Measurements from ENCODE around the gene PDE9A.
A peak's percentile ranks its signal among the peaks of the same experiment; 100 is the strongest.

The PDE9A gene

DNA sequence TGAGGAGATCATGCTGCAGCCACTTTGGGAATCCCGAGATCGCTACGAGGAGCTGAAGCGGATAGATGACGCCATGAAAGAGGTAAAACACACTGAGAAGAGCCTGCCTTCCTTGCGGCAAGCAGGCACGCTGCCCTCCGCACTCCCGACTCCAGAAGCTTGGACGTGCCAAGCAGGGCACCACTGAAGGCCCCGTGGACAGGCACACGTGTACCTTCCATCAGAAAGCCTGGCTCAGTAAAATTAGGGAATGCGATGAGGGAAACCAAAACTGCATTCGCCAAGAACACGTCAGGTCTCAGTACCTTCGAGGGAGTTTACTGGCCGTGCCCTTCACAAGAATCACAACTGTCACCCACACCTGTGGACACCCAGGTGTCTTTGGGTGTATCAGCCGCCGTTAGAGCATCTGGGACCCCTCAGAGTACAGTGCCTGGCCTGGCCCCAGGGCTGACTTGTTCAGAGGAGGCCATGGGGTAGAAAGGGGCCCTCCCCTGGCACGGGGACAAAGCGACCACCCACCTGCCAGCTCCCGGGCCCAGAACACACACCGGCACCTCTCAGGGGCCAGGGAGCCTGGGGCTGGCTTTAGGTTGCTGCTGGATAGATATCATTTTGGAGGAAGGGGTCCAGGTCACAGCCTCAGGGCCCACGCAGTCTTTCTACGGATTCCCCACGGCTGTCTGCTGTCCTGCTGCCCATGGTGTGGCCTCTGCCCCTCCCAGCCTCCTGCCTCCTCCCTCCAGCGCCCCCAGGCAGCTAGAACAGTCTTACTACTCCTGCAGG is 117.5 kb downstream of the PDE9A start:
- Mint-ChIP-seq H3K4me1 (no peaks in the 10 kb centered on the region), H3K36me3 (peaks cover 2 to 26% of the 10 kb centered on the region in 2 donors), H3K9me3 (no peaks in the 10 kb centered on the region)

DNA sequence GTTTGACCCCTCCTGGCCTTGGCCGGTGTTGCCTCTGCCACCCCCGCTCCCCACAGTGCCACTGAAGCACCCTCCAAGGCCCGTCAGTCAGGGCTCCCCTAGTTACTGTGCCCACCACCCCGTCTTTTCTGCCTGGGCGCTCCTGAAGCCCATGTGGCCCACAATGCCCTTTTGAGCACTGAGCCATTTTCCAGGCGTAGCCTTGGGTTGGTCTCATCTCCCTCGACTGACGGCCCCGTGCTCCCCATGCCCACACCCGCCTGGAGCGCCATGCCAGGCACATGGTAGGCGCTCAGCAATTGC is 118.0 kb downstream of the PDE9A start:
- ATAC-seq (replicated peaks) (no peak), DNase-seq (no peak)
- Mint-ChIP-seq H3K36me3 (peaks cover 2 to 26% of the 10 kb centered on the region in 2 donors), H3K4me1 (no peaks in the 10 kb centered on the region), H3K27ac (no peak overlapping the region), H3K9me3 (no peaks in the 10 kb centered on the region), H3K27me3 (peaks cover 0 to 5% of the 10 kb centered on the region in 2 donors), H3K4me3 (no peak overlapping the region)

More for the DNA sequence above, 117.5 kb downstream of the PDE9A start:
- ATAC-seq (replicated peaks) (no peak), DNase-seq (no peak)
- Mint-ChIP-seq H3K27me3 (peaks cover 0 to 3% of the 10 kb centered on the region in 2 donors), H3K4me3 (no peak overlapping the region), H3K27ac (no peak overlapping the region)

DNA sequence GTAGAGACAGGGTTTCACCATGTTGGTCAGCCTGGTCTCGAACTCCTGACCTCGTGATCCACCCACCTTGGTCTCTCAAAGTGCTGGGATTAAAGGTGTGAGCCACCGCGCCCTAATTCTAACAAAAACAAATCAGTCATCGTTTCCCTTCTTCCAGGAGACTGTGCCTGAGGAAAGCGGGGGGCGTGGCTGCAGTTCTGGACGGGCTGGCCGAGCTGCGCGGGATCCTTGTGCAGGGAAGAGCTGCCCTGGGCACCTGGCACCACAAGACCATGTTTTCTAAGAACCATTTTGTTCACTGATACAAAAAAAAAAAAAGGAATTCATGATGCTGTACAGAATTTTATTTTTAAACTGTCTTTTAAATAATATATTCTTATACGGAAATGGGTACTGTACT is 121.7 kb downstream of the PDE9A start:
- Mint-ChIP-seq H3K27me3 (peaks cover 11 to 17% of the 10 kb centered on the region in 2 donors), H3K9me3 (no peaks in the 10 kb centered on the region), H3K27ac (no peak overlapping the region), H3K4me1 (peaks cover 5 to 11% of the 10 kb centered on the region in 2 donors), H3K36me3 (peaks cover 0 to 13% of the 10 kb centered on the region in 2 donors), H3K4me3 (no peak overlapping the region)
- no peak for ATAC-seq (replicated peaks)
- DNase-seq, result no peak

GRCh38 chr21:42775891-42776290 is 122.5 kb downstream of the PDE9A start:
- Mint-ChIP-seq H3K4me1 (peaks cover 13 to 17% of the 10 kb centered on the region in 2 donors), H3K27me3 (peaks cover 18 to 23% of the 10 kb centered on the region in 2 donors), H3K36me3 (peaks cover 0 to 7% of the 10 kb centered on the region in 2 donors), H3K27ac (no peak overlapping the region), H3K9me3 (no peaks in the 10 kb centered on the region), H3K4me3 (no peak overlapping the region)
- ATAC-seq (replicated peaks) (no peak), DNase-seq (no peak)

DNA sequence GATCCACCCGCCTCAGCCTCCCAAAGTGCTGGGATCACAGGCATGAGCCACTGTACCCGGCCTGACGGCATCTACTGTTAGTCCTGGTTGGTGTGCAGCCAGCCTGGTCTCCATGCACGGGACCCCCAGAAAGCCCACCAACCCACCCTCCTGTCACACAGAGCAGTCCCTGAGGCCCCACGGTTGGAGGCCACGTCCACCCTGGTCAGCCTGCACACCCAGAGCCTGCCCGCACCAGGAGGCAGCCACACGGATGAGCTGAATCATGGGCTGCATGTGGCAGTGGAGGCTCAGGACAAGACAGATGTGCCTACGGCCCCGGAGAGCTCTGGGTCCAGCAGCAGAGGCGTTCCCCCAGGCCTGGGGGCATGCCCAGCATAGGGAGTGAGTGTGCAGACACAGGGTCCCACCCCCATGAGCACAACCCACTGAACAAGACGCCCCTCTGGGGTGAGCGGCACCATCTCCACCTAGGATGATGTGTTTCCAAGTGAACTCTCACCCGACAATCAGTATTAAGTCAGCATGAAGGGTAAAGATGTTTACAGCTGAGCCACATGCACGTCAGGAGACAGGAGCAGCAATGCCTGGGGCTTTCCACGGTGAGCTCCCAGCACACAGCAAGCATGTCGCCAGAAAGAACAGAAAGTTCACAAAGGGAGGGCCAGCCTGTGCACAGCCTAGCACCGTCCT is 123.8 kb downstream of the PDE9A start:
- peaks cover 31% of the 10 kb centered on the region in 2 donors for H3K27me3 Mint-ChIP-seq
- H3K27ac Mint-ChIP-seq, result peak overlapping the region; percentile 42
- DNase-seq, result no peak
- ATAC-seq (replicated peaks), result peak; percentile 65 to 67
- H3K4me3 Mint-ChIP-seq, result no peak overlapping the region
- H3K36me3 Mint-ChIP-seq, result peaks cover 0 to 2% of the 10 kb centered on the region in 2 donors
- H3K4me1 Mint-ChIP-seq, result peaks cover 26 to 27% of the 10 kb centered on the region in 2 donors
- no peaks in the 10 kb centered on the region for H3K9me3 Mint-ChIP-seq

- no peaks in the 10 kb centered on the region for H3K36me3 Mint-ChIP-seq
- no peaks in the 10 kb centered on the region for H3K9me3 Mint-ChIP-seq
- peak; percentile 78 to 87 for ATAC-seq (replicated peaks)
- H3K27ac Mint-ChIP-seq, result peak overlapping the region; percentile 77
- peaks cover 35 to 38% of the 10 kb centered on the region in 2 donors for H3K27me3 Mint-ChIP-seq
- H3K4me3 Mint-ChIP-seq, result peak overlapping the region in 1 of 2 donors; percentile 48
- H3K4me1 Mint-ChIP-seq, result peaks cover 28 to 32% of the 10 kb centered on the region in 2 donors
- DNase-seq, result peak; percentile 46
Measured at GRCh38 chr21:42777757-42778344, 124.4 kb downstream of the PDE9A start.

DNA sequence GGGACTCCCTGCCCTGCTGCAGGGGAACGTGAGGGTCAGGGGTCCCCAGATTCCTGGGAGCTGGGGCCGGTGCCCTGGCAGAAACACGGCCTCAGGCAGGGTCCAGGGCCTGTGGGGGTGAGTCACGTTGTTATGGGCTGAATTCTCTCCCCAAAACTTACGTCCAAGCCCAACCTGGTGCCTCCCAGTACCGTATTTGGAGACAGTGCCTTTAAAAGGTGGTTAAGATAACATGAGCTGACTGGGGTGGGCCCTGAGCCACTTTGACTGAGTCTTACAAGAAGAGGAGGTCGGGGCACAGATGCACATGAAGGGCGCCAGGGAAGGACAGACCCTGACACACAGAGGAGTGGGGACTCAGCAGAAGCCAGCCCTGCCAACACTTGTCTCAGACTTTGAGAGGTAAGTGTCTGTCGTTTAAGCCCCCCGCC is 126.0 kb downstream of the PDE9A start:
- H3K4me3 Mint-ChIP-seq, result no peak overlapping the region
- H3K9me3 Mint-ChIP-seq, result no peaks in the 10 kb centered on the region
- no peak overlapping the region for H3K27ac Mint-ChIP-seq
- DNase-seq (no peak), ATAC-seq (replicated peaks) (no peak)
- peaks cover 38 to 48% of the 10 kb centered on the region in 2 donors for H3K4me1 Mint-ChIP-seq
- H3K36me3 Mint-ChIP-seq, result no peaks in the 10 kb centered on the region
- peaks cover 37 to 41% of the 10 kb centered on the region in 2 donors for H3K27me3 Mint-ChIP-seq

- no peak for DNase-seq
- Mint-ChIP-seq H3K9me3 (no peaks in the 10 kb centered on the region), H3K27ac (no peak overlapping the region), H3K4me3 (peak overlapping the region in 1 of 2 donors; percentile 52), H3K27me3 (peaks cover 34 to 41% of the 10 kb centered on the region in 2 donors), H3K4me1 (peaks cover 43 to 57% of the 10 kb centered on the region in 2 donors), H3K36me3 (no peaks in the 10 kb centered on the region)
- no peak for ATAC-seq (replicated peaks)
Measured at GRCh38 chr21:42780617-42781016, 127.2 kb downstream of the PDE9A start.

GRCh38 chr21:42781150-42781970 is 127.9 kb downstream of the PDE9A start:
- no peak overlapping the region for H3K27ac Mint-ChIP-seq
- peaks cover 43 to 58% of the 10 kb centered on the region in 2 donors for H3K4me1 Mint-ChIP-seq
- peaks cover 33 to 41% of the 10 kb centered on the region in 2 donors for H3K27me3 Mint-ChIP-seq
- peak overlapping the region; percentile 15 to 48 for H3K4me3 Mint-ChIP-seq
- no peaks in the 10 kb centered on the region for H3K9me3 Mint-ChIP-seq
- no peak for DNase-seq
- no peak for ATAC-seq (replicated peaks)
- H3K36me3 Mint-ChIP-seq, result no peaks in the 10 kb centered on the region

DNA sequence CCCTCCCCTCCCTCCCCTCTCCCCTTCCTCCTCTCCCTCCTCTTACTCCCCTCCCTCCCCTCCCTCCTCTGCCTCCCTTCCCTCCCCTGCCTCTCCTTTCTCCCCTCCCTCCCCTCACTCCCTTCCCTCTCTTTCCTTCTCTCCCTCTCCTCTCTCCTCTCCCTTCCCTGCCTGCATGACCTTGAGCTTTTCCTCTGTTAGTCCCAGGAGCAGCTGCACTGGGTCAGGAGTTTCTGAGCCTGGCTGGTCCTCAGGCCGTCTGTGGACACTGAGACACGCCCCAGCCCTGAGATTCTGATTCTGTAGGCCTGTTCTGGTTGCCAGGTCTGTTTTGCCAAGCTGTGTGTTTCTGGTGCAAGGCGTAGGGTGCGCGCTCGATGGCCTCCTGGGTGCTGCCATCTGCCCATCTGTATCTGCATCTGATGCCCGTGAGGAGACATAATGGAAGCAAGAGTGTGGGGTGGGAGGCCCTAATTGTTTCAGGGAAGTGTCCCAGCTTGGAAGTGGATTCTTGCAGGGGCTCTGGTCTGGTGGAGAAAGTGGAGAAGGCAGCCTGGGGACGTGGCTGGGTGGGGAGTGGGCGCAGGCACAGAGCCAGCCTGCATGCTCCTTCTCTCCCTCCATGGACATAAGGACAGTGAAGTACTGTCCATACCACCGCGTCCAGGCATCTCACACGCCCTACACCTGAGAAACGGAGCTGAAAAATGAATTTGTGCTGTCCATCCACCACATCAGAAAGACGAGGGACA is 128.7 kb downstream of the PDE9A start:
- Mint-ChIP-seq H3K9me3 (peaks cover 0 to 1% of the 10 kb centered on the region in 2 donors), H3K36me3 (no peaks in the 10 kb centered on the region), H3K4me3 (peak overlapping the region in 1 of 2 donors; percentile 6), H3K27me3 (peaks cover 29 to 41% of the 10 kb centered on the region in 2 donors), H3K27ac (no peak overlapping the region), H3K4me1 (peaks cover 43 to 58% of the 10 kb centered on the region in 2 donors)
- ATAC-seq (replicated peaks) (no peak), DNase-seq (no peak)

DNA sequence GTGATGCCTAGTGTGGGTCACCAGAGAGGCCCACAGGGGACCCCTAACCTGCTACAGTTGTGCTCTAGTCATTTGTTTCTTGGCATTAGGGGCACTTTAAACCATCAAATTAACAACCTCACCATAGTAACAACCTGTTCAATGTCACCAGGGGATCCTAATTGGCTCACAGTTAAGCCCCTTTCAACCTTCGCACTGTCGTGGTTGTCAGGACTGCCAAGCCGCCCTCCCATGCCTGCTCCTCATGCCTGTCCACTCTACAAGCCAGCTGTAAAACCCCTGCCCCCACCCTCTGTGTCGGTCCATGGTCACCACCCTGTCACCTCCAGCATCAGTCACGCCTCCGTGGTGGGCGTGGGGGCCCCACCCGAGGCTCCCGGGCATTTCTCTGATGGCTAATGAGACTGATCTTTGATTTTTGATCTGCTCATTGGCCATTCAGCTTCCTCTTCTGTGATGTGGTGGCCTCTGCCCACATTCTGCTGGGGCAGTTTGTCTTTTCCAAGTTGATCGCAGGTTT is 129.4 kb downstream of the PDE9A start:
- Mint-ChIP-seq H3K27me3 (peaks cover 29 to 41% of the 10 kb centered on the region in 2 donors), H3K36me3 (no peaks in the 10 kb centered on the region), H3K4me1 (peaks cover 39 to 58% of the 10 kb centered on the region in 2 donors), H3K27ac (peak overlapping the region; percentile 5), H3K4me3 (peak overlapping the region; percentile 13 to 30), H3K9me3 (peaks cover 0 to 1% of the 10 kb centered on the region in 2 donors)
- no peak for DNase-seq
- ATAC-seq (replicated peaks), result no peak

DNA sequence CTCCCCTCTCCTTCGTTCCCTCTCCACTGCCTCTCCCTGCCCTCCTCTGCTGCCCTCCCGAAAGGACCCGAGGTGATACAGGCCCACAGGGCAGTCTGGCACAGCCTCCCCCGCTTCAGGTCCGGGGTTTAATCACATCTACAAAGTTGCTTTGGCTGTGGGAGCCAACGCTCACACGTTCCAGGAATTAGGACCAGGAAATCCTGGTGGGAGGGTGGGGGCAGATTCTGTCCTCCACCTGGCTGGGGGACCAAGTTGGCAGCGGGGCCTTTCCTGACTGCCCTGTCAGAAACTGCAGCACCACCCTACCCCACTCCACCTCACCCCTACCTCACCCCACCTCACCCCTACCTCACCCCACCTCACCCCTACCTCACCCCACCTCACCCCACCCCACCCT is 130.9 kb downstream of the PDE9A start:
- DNase-seq (no peak), ATAC-seq (replicated peaks) (peak; percentile 12 to 25)
- Mint-ChIP-seq H3K4me3 (peak overlapping the region; percentile 71 to 81), H3K4me1 (peaks cover 35 to 58% of the 10 kb centered on the region in 2 donors), H3K27me3 (peaks cover 27 to 38% of the 10 kb centered on the region in 2 donors), H3K36me3 (no peaks in the 10 kb centered on the region), H3K9me3 (peaks cover 0 to 1% of the 10 kb centered on the region in 2 donors), H3K27ac (peak overlapping the region; percentile 95)

GRCh38 chr21:42784896-42785451 is 131.6 kb downstream of the PDE9A start:
- peak overlapping the region; percentile 85 for H3K27ac Mint-ChIP-seq
- no peak for ATAC-seq (replicated peaks)
- DNase-seq, result no peak
- H3K9me3 Mint-ChIP-seq, result peaks cover 0 to 1% of the 10 kb centered on the region in 2 donors
- H3K36me3 Mint-ChIP-seq, result no peaks in the 10 kb centered on the region
- peaks cover 22 to 31% of the 10 kb centered on the region in 2 donors for H3K27me3 Mint-ChIP-seq
- peak overlapping the region; percentile 21 to 56 for H3K4me3 Mint-ChIP-seq
- H3K4me1 Mint-ChIP-seq, result peaks cover 32 to 54% of the 10 kb centered on the region in 2 donors

All from stimulated activated naive B cell treated with anti-CD40 and anti-IgM and Interleukin-4, amounts not matched to agents 10 μg/mL and 1 μg/mL and 100 μg/mL, for 72 hours (primary cell).